Naive B cell (primary cell): ENCODE data around the gene RELB. TPM values are rescaled to one million over a fixed set of nuclear protein-coding genes. Genes with fewer than 3 reads are reported as not detected.
A peak's percentile ranks its signal among the peaks of the same experiment; 100 is the strongest.
"Not testable (repeated sequence)": the region's sequence is repeated elsewhere in the genome, so short reads cannot be mapped to it uniquely, and the experiment has no call there.

Source experiments
- ATAC-seq, 2 donors: fragments of 150-1000 bp; cut with Tn5 transposase; 2 replicates each; pipeline ENCODE4 v1.10.0; 2021; ENCODE audit warnings: low read depth in 2 of 2, mild to moderate bottlenecking in 2 of 2, moderate library complexity in 2 of 2
- DNase-seq: peaks from one replicate; pipeline ENCODE4 v3.0.0; 2022
- H3K27ac Mint-ChIP-seq, 6 donors: one replicate each; pipeline ENCODE4 v1.8.0; 2020 to 2022; ENCODE audit warnings: mild to moderate bottlenecking in 6 of 6, mixed read lengths in 6 of 6, moderate library complexity in 5 of 6, inconsistent platforms in 2 of 6
- H3K27me3 Mint-ChIP-seq, 3 donors: one replicate each; pipeline ENCODE4 v1.8.0; 2021 to 2022; ENCODE audit warnings: mixed read lengths in 3 of 3, mild to moderate bottlenecking in 1 of 3
- H3K36me3 Mint-ChIP-seq, 2 donors: one replicate each; pipeline ENCODE4 v1.8.0; 2020 to 2022; ENCODE audit warnings: mixed read lengths in 2 of 2, inconsistent platforms in 1 of 2, mild to moderate bottlenecking in 1 of 2
- H3K4me1 Mint-ChIP-seq, 3 donors: one replicate each; pipeline ENCODE4 v1.8.0; 2020 to 2022; ENCODE audit warnings: mixed read lengths in 3 of 3, inconsistent platforms in 1 of 3, mild to moderate bottlenecking in 1 of 3, moderate library complexity in 1 of 3
- H3K4me3 Mint-ChIP-seq, 8 donors: one replicate each; pipeline ENCODE4 v1.8.0; 2020 to 2022; ENCODE audit warnings: mild to moderate bottlenecking in 8 of 8, mixed read lengths in 8 of 8, moderate library complexity in 8 of 8, inconsistent platforms in 2 of 8
- H3K9me3 Mint-ChIP-seq, 7 donors: one replicate each; pipeline ENCODE4 v1.8.0; 2020 to 2022; ENCODE audit warnings: mixed read lengths in 7 of 7, mild to moderate bottlenecking in 5 of 7, inconsistent platforms in 2 of 7, moderate library complexity in 1 of 7
- polyA plus RNA-seq, 6 donors: library from polyadenylated mRNA; unstranded; fragments of 300-500 nt; fragmentation: Illumina TruSeq; gene quantifications; one replicate each; pipeline ENCODE4 v1.2.3, GENCODE V29; 2021; ENCODE audit warnings: low read depth in 6 of 6

RELB gene
- polyA plus RNA-seq, 6 donors from 2014 or later, result 29.8 to 72.6 (median 64.7) TPM

DNA sequence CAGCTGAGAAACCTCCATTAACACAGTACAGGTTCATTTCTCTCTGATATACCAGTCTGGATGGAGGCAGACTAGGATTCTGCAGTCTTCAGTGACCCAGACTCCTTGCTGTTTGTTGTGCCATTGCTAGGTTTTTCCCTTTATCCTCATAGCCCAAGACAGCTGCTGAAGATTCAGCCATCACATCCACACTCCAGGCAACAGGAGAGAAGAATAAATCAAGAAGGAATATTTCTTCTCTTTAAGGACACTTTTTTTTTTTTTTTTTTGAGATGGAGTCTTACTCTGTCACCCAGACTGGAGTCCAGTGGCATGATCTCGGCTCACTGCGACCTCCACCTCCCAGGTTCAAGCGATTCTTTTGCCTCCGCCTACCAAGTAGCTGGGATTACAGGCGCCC lies 31.8 kb upstream of the RELB start:
- H3K36me3 Mint-ChIP-seq, result peaks cover 7 to 20% of the 10 kb centered on the region in 2 donors
- ATAC-seq (no peak), DNase-seq (no peak)
- H3K4me3 Mint-ChIP-seq, result no peak overlapping the region
- no peak overlapping the region for H3K27ac Mint-ChIP-seq
- no peaks in the 10 kb centered on the region for H3K9me3 Mint-ChIP-seq
- H3K4me1 Mint-ChIP-seq, result peaks cover 11 to 16% (median 15%) of the 10 kb centered on the region in 3 donors
- no peaks in the 10 kb centered on the region for H3K27me3 Mint-ChIP-seq

DNA sequence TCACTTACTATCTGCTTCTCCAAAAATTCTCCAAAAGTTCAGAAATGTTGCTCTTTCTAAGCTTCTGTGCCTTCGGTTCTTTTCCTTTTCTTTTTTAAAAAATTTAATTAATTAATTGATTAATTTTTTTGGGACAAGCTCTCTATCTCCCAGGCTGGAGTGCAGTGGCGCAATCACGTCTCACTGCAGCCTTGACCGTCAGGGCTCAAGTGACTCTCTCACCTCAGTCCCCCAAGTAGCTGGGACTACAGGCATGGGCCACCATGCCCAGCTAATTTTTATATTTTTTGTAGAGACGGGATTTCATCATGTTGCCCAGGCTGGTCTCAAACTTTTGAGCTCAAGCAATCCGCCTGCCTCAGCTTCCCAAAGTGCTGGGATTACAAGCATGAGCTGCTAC lies 29.8 kb upstream of the RELB start:
- H3K27ac Mint-ChIP-seq, ATAC-seq: not testable (repeated sequence)

DNA sequence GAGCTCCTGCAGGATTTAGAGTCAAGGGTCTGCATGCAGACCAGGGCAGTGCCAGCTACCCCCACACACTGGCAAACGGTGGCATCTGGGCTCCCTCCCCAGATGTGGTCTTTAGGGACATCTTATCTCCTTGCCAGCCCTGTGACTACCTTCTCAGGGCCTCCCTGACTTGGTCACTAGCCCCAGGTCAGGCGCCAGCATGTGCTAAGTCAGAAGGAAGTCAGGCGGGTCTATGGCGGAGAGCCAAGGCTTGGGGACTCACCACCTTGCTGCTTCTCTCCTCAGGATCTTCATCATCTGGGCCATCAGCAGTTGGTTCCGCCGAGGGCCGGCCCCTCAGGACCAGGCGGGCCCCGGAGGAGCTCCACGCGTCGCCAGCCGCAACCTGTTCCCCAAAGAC lies 28.5 kb upstream of the RELB start:
- ATAC-seq (no peak), DNase-seq (no peak)
- H3K9me3 Mint-ChIP-seq, result no peaks in the 10 kb centered on the region
- H3K36me3 Mint-ChIP-seq, result peaks cover 4 to 11% of the 10 kb centered on the region in 2 donors
- H3K27me3 Mint-ChIP-seq, result no peaks in the 10 kb centered on the region
- H3K27ac Mint-ChIP-seq, result peak overlapping the region in 2 of 6 donors; percentile 37 to 72
- no peak overlapping the region for H3K4me3 Mint-ChIP-seq
- peaks cover 8 to 16% (median 10%) of the 10 kb centered on the region in 3 donors for H3K4me1 Mint-ChIP-seq

More for the DNA sequence above, 29.8 kb upstream of the RELB start:
- H3K9me3 Mint-ChIP-seq, H3K4me3 Mint-ChIP-seq, H3K27me3 Mint-ChIP-seq, DNase-seq: not testable (repeated sequence)
- peaks cover 8 to 16% (median 13%) of the 10 kb centered on the region in 3 donors for H3K4me1 Mint-ChIP-seq
- H3K36me3 Mint-ChIP-seq, result peaks cover 7 to 16% of the 10 kb centered on the region in 2 donors

DNA sequence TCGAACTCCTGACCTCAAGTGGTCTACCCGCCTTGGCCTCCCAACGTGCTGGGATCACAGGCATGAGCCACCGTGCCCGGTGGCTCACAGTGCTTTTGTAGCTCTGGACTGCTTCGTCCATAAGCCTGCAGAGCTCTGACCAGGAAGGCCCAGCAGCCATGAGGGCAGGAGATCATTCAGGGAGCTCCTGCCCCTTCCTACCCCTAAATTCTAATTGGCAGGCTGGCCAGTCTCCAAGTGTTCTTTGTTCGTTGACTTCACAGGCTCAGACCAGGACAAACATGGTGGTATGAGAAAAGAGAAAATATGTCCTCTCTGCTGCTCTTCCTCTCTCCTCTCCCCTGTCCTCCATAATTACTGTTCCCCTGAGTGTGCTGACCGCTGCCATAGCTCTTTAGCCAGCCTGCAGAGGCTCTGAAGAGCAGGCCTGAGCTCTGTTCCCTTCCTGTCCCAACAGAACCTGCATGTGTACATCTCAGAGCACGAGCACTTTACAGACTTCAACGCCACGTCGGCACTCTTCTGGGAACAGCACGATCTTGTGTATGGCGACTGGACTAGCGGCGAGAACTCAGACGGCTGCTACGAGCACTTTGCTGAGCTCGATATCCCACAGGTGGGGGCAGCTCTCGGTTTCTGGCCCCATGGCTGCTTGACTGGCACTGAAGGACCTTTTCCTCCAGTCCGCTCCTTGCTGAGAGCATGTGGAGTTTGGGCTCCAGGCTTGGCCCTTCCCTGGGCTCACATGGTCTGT lies 27.1 kb upstream of the RELB start:
- DNase-seq, result no peak
- Mint-ChIP-seq H3K4me3 (no peak overlapping the region), H3K27me3 (no peaks in the 10 kb centered on the region), H3K36me3 (peaks cover 0 to 7% of the 10 kb centered on the region in 2 donors), H3K4me1 (peaks cover 8 to 16% (median 9%) of the 10 kb centered on the region in 3 donors), H3K9me3 (no peaks in the 10 kb centered on the region), H3K27ac (peak overlapping the region in 2 of 6 donors; percentile 59 to 68)
- ATAC-seq, result no peak

DNA sequence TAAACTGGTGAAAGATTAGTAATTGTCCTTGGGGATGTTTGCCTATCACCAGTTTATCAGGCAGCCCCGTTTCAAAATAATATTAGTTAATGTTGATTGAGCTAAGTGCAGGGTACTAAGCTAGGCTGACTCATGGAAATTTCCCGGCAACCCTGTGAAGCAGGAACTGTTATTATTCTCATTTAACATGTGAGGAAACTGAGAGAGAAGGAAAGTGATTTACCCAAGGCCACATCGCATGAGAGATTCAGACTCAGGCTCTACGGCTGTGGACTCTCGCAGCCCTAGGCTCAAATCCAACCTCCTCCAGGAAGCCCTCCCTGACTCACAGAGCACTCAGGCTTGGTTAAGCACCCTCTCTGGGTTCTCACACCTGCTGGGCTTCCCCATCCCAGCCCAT lies 26.4 kb upstream of the RELB start:
- Mint-ChIP-seq H3K4me1 (peaks cover 8 to 16% (median 9%) of the 10 kb centered on the region in 3 donors), H3K9me3 (no peaks in the 10 kb centered on the region), H3K27me3 (no peaks in the 10 kb centered on the region), H3K4me3 (no peak overlapping the region), H3K36me3 (peaks cover 0 to 7% of the 10 kb centered on the region in 2 donors), H3K27ac (no peak overlapping the region)
- ATAC-seq (no peak), DNase-seq (no peak)

DNA sequence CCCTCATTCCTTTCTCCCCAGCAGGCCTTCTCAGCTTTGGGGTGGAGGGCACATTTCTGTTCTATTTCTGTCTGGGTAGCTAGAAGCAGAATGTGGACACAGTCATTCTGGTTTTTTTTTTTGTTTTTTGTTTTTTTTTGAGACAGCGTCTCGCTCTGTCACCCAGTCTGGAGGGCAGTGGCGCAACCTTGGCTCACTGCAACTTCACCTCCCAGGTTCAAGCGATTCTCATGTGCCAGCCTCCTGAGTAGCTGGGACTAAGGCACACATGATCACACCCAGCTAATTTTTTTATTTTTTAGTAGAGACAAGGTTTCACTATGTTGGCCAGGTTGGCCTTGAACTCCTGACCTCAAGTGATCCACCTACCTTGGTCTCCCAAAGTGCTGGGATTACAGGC lies 25.8 kb upstream of the RELB start:
- Mint-ChIP-seq H3K36me3 (peaks cover 0 to 7% of the 10 kb centered on the region in 2 donors), H3K27me3 (no peaks in the 10 kb centered on the region), H3K9me3 (no peaks in the 10 kb centered on the region), H3K4me1 (peaks cover 8 to 16% (median 9%) of the 10 kb centered on the region in 3 donors), H3K27ac (no peak overlapping the region), H3K4me3 (no peak overlapping the region)
- ATAC-seq (no peak), DNase-seq (no peak)

DNA sequence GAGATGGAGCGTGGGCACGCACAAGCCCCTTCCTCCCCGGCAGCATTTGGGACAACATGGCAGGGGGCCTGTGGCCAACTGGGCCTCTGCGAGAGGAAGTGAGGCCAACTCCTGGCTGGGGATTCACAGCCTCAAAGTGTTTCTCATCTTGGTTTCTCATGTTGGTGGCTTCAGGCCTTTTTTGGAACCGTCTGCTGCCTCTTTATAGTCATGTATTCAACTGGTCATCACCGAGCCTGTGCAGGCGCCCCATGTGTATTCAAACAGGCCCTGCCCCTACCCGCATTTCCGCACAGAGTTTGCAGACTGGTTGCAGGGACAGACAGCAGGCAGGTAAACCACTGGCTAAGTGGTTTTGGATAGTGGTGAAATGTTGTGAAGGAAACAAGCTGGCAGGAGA lies 17.3 kb upstream of the RELB start:
- H3K9me3 Mint-ChIP-seq, result no peaks in the 10 kb centered on the region
- no peak overlapping the region for H3K4me3 Mint-ChIP-seq
- H3K27me3 Mint-ChIP-seq, result no peaks in the 10 kb centered on the region
- peaks cover 0 to 7% of the 10 kb centered on the region in 2 donors for H3K36me3 Mint-ChIP-seq
- DNase-seq (no peak), ATAC-seq (no peak)
- peak overlapping the region in 2 of 6 donors; percentile 51 to 81 for H3K27ac Mint-ChIP-seq
- H3K4me1 Mint-ChIP-seq, result peaks cover 0 to 3% (median 3%) of the 10 kb centered on the region in 3 donors

DNA sequence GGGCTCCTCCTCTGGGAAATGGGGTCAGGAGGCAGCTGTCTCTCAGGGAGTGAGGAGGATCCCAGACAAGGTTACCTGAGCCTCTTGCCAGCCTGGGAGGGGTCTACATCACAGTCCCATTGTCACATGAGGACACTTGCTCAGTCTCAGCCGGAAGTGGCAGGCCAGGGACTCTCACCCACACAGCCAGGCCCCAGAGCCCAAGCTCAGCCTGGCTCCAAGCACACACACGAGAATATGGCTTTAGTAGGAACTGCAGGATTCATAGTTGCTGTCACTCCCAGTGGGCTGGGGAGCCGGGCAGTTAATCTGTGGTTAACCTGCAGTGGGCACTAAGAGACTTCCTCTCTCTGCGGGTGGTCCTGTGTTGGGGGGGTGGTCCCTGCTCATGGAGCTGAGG lies 15.8 kb upstream of the RELB start:
- Mint-ChIP-seq H3K27ac (peak overlapping the region in 2 of 6 donors; percentile 21 to 34), H3K36me3 (peaks cover 0 to 7% of the 10 kb centered on the region in 2 donors), H3K9me3 (no peaks in the 10 kb centered on the region), H3K27me3 (no peaks in the 10 kb centered on the region), H3K4me3 (no peak overlapping the region), H3K4me1 (peaks cover 0 to 6% (median 3%) of the 10 kb centered on the region in 3 donors)
- ATAC-seq (no peak), DNase-seq (no peak)

DNA sequence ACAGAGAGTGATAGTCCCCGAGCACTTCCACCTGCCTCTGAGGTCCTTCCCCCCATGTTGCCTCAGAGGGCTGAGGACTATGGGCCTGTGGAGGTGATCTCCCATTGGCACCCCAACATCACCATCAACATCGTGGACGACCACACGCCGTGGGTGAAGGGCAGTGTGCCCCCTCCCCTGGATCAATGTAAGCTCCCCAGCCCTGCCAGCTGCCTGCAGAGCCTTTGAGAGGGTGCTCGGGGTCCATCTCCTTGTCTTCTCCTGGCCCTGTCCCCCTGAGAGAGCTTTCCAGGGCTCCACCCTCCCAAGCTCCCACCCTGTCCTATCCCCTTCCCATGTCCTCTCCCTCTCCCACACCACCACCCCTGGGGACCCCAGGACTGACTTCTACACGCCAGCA lies 14.9 kb upstream of the RELB start:
- H3K4me3 Mint-ChIP-seq, result no peak overlapping the region
- peaks cover 0 to 7% of the 10 kb centered on the region in 2 donors for H3K36me3 Mint-ChIP-seq
- no peaks in the 10 kb centered on the region for H3K27me3 Mint-ChIP-seq
- peak overlapping the region in 3 of 6 donors; percentile 26 to 66 (median 44) for H3K27ac Mint-ChIP-seq
- ATAC-seq (no peak), DNase-seq (no peak)
- H3K9me3 Mint-ChIP-seq, result no peaks in the 10 kb centered on the region
- H3K4me1 Mint-ChIP-seq, result peaks cover 0 to 6% (median 3%) of the 10 kb centered on the region in 3 donors

DNA sequence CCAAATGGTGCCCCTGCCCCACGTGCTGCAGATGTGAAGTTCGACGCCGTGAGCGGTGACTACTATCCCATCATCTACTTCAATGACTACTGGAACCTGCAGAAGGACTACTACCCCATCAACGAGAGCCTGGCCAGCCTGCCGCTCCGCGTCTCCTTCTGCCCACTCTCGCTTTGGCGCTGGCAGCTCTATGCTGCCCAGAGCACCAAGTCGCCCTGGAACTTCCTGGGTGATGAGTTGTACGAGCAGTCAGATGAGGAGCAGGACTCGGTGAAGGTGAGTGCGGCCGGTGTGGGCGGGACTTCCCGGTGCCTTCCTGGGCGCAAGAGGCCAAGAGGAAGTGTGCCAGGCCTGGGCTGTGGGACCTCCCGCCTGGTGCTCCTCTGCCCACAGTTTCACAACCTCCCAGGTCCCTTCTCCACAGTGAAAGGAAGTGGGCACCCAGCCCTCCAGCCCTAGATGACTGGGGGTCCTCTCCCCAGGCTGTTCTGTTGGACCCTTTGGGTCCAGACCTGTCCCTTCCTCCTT lies 14.1 kb upstream of the RELB start:
- Mint-ChIP-seq H3K27ac (peak overlapping the region in 1 of 6 donors; percentile 47), H3K4me3 (no peak overlapping the region), H3K4me1 (peaks cover 0 to 6% (median 3%) of the 10 kb centered on the region in 3 donors), H3K9me3 (no peaks in the 10 kb centered on the region), H3K36me3 (peaks cover 0 to 14% of the 10 kb centered on the region in 2 donors), H3K27me3 (no peaks in the 10 kb centered on the region)
- DNase-seq (no peak), ATAC-seq (no peak)

DNA sequence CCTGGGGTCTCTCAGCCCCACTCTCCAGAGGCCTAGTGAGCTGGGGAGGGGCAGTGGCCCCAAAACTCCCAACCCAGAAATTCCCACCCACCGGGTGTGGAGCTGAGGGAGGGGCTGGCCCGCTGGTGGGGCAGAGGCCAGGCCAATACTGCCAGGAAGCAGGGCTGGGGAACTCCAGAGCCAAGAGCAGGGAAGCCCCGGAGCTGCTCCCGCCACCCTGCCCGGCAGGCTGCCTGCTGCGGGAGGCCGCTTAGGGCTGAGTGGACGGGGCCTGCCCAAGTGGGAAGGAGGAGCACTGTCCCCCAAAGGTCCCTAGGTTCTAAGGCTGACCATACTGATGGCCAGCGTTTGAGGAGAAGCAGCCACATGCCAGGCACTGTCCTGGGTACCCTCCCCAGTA lies 13.0 kb upstream of the RELB start:
- Mint-ChIP-seq H3K4me1 (peaks cover 0 to 6% (median 3%) of the 10 kb centered on the region in 3 donors), H3K27ac (no peak overlapping the region), H3K27me3 (no peaks in the 10 kb centered on the region), H3K9me3 (no peaks in the 10 kb centered on the region), H3K4me3 (no peak overlapping the region), H3K36me3 (peaks cover 0 to 14% of the 10 kb centered on the region in 2 donors)
- ATAC-seq (no peak), DNase-seq (no peak)

DNA sequence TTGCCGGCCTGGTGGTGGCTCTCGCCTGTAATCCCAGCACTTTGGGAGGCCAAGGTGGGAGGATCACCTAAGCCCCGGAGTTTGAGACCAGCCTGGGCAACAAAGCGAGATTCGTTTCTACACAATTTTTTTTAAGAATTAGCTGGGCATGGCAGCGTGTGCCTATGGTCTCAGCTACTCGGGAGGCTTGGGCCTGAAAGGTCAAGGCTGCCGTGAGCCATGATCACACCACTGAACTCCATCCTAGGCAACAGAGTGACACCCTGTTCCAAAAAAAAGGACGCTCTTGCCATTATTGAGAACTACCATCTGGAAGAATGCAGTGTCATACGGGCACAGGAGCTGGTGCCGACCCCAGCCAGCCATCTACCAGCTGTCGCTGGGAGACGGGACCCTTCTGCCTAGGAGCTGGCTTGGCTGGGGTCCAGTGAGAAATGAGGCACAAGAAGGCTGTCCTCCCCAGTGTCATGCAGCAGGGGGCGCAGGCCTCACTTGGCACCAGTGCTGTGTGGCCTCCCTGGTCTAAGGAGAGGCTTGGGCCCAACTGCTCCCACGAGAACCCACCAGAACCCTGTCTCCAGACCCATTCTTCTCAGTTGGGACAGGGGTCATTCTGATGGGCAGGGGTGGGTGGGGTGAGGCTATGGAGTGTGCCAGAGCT lies 12.2 kb upstream of the RELB start:
- Mint-ChIP-seq H3K27ac (peak overlapping the region in 5 of 6 donors; percentile 38 to 83 (median 69)), H3K9me3 (no peaks in the 10 kb centered on the region), H3K36me3 (peaks cover 0 to 14% of the 10 kb centered on the region in 2 donors), H3K4me1 (peaks cover 0 to 6% (median 3%) of the 10 kb centered on the region in 3 donors), H3K4me3 (no peak overlapping the region), H3K27me3 (no peaks in the 10 kb centered on the region)
- ATAC-seq (peak; percentile 88 to 91), DNase-seq (peak; percentile 52)

DNA sequence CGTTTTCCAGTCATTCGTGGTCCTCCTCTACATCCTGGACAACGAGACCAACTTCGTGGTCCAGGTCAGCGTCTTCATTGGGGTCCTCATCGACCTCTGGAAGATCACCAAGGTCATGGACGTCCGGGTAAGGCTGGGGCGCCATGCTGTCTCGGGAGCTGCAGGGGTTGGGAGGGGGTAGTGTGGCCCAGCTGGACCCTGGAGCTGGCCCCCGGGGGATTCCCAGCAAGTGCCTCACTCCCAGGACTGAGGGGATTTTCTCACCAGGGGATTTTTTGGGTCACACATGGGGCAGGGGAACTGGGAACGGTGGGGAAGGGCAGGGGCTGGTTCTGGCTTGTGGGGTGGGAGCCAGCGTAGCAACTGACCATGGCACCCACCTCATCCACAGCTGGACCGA lies 10.8 kb upstream of the RELB start:
- Mint-ChIP-seq H3K36me3 (peaks cover 0 to 14% of the 10 kb centered on the region in 2 donors), H3K27ac (peak overlapping the region in 3 of 6 donors; percentile 26 to 66 (median 38)), H3K4me1 (peaks cover 3 to 13% (median 5%) of the 10 kb centered on the region in 3 donors), H3K4me3 (no peak overlapping the region), H3K9me3 (no peaks in the 10 kb centered on the region), H3K27me3 (no peaks in the 10 kb centered on the region)
- DNase-seq, result no peak
- no peak for ATAC-seq
